HepG2 (cell line): Measurements from ENCODE around the gene DCTN2. TPM values are rescaled to one million over a fixed set of nuclear protein-coding genes. Genes with fewer than 3 reads are reported as not detected.

ENCODE experiments used
- ATAC-seq: fragments of 200-7000 bp; cut with Tn5 transposase; 3 replicates; pipeline ENCODE4 v1.9.1; 2020; ENCODE audit warnings: mild to moderate bottlenecking, moderate library complexity
- BruUV-seq: library from RNA; stranded (reverse); fragments of 400-500 nt; replicated peaks from 2 replicates; lab custom pipeline; 2021; lab: Mats Ljungman, UMichigan
- CTCF ChIA-PET: fragments of 300-600 bp; formaldehyde crosslinking; extraction: SDS; loops from one replicate; lab custom pipeline; 2021; ENCODE audit warnings: low total read pairs, inconsistent platforms, low intra/inter-chr PET ratio; lab: Yijun Ruan, JAX
- POLR2A ChIA-PET: fragments of 350-600 bp; sonication (Branson Sonifier 250); formaldehyde crosslinking; loops from one replicate; lab custom pipeline; 2020; ENCODE audit warnings: antibody characterized with exemption, inconsistent platforms; lab: Yijun Ruan, JAX
- DNase-seq: peaks from one replicate; pipeline ENCODE4 v3.0.0-alpha.2; 2015; ENCODE audit warnings: low spot score
- FAIRE-seq: peaks from 3 replicates; lab custom pipeline; 2011; peaks lifted over from hg19 to GRCh38; lab: Jason Lieb, UNC
- H2AFZ ChIP-seq: one replicate; pipeline ENCODE4 v1.6.1; 2011; ENCODE audit warnings: low read length, inconsistent platforms
- H3K27ac ChIP-seq: fragments of 300-600 bp; 3 replicates; pipeline ENCODE4 v1.8.0; 2011; ENCODE audit warnings: mixed run types, mild to moderate bottlenecking, mixed read lengths, low read length, inconsistent platforms; ENCODE audit not compliant: insufficient read depth; ENCODE audit errors: extremely low read length
- H3K27me3 ChIP-seq, 2 experiments: fragments of 200-600 bp in 1 of 2; 2 replicates in 1 of 2; 3 replicates in 1 of 2; pipeline versions ENCODE4 v1.6.0 to v1.8.0; 2011; ENCODE audit warnings: low read length in 2 of 2, mild to moderate bottlenecking in 2 of 2, moderate library complexity in 2 of 2, inconsistent platforms in 1 of 2; ENCODE audit not compliant: insufficient read depth in 2 of 2, control insufficient read depth in 1 of 2
- H3K36me3 ChIP-seq, 2 experiments: fragments of 200-600 bp in 1 of 2; replicated peaks in 1 of 2; 2 replicates in 1 of 2; 3 replicates in 1 of 2; pipeline versions ENCODE4 v1.5.1 to v1.8.0; 2011; ENCODE audit warnings: low read length in 2 of 2, inconsistent platforms in 1 of 2; ENCODE audit not compliant: insufficient read depth in 2 of 2, control insufficient read depth in 1 of 2
- H3K4me1 ChIP-seq: 2 replicates; pipeline ENCODE4 v1.5.1; 2012; ENCODE audit warnings: low read length, inconsistent platforms; ENCODE audit not compliant: insufficient read depth
- H3K4me2 ChIP-seq: 2 replicates; pipeline ENCODE4 v1.6.0; 2011; ENCODE audit warnings: low read depth, low read length, inconsistent platforms
- H3K4me3 ChIP-seq, 3 experiments: fragments of 200-600 bp in 1 of 3; sonication (generic), shearing (Covaris generic) in 1 of 3; replicated peaks in 1 of 3; 2 replicates each; pipeline ENCODE4 v1.5.1; 2011 to 2016; ENCODE audit warnings: low read length in 3 of 3, inconsistent platforms in 2 of 3, low read depth in 2 of 3, mild to moderate bottlenecking in 2 of 3, control low read depth in 1 of 3, mixed read lengths in 1 of 3; ENCODE audit not compliant: insufficient read depth in 1 of 3
- H3K79me2 ChIP-seq: one replicate; pipeline ENCODE4 v1.6.1; 2011; ENCODE audit warnings: low read length, inconsistent platforms; ENCODE audit not compliant: insufficient read depth
- H3K9ac ChIP-seq: 2 replicates; pipeline ENCODE4 v1.6.0; 2011; ENCODE audit warnings: mild to moderate bottlenecking, low read depth, low read length, inconsistent platforms; ENCODE audit not compliant: insufficient read depth
- H3K9me3 ChIP-seq: 2 replicates; pipeline ENCODE4 v1.5.1; 2012; ENCODE audit warnings: mild to moderate bottlenecking, low read length
- H4K20me1 ChIP-seq: 2 replicates; pipeline ENCODE4 v1.6.0; 2011; ENCODE audit warnings: inconsistent platforms, mild to moderate bottlenecking, low read length, moderate library complexity; ENCODE audit not compliant: insufficient read depth
- CENPX ChIP-seq: sonication (generic); formaldehyde crosslinking; IDR thresholded peaks from 2 replicates; pipeline ENCODE4 v1.9.0; 2021; ENCODE audit warnings: mild to moderate bottlenecking, missing genetic modification reagents, moderate library complexity
- FOXA3 ChIP-seq: IDR thresholded peaks from 2 replicates; pipeline ENCODE4 v1.6.1; 2016; ENCODE audit warnings: missing genetic modification reagents, missing compliant biosample characterization
- HNF1B ChIP-seq: sonication (generic); formaldehyde crosslinking; IDR thresholded peaks from 2 replicates; pipeline ENCODE4 v1.5.1; 2020; ENCODE audit warnings: mild to moderate bottlenecking, moderate library complexity, missing genetic modification reagents
- MEIS1 ChIP-seq: sonication (generic); formaldehyde crosslinking; IDR thresholded peaks from 2 replicates; pipeline ENCODE4 v1.9.0; 2021; ENCODE audit warnings: mild to moderate bottlenecking, missing genetic modification reagents, moderate library complexity, borderline replicate concordance
- SAFB2 ChIP-seq: sonication (generic); formaldehyde crosslinking; IDR thresholded peaks from 2 replicates; pipeline ENCODE4 v1.5.1; 2020; ENCODE audit warnings: missing genetic modification reagents, low read depth, mild to moderate bottlenecking, borderline replicate concordance
- SOX5 ChIP-seq: IDR thresholded peaks from 2 replicates; pipeline ENCODE4 v1.6.1; 2016; ENCODE audit warnings: borderline replicate concordance
- TERF1 ChIP-seq: sonication (generic); formaldehyde crosslinking; IDR thresholded peaks from 2 replicates; pipeline ENCODE4 v1.8.0; 2022; ENCODE audit warnings: mild to moderate bottlenecking, missing genetic modification reagents, moderate library complexity
- ZNF350 ChIP-seq: sonication (generic); formaldehyde crosslinking; IDR thresholded peaks from 2 replicates; pipeline ENCODE4 v1.4.0; 2020; ENCODE audit warnings: mild to moderate bottlenecking, low read depth, missing genetic modification reagents, borderline replicate concordance
- ZNF430 ChIP-seq: sonication (generic); formaldehyde crosslinking; IDR thresholded peaks from 2 replicates; pipeline ENCODE4 v1.9.0; 2021; ENCODE audit warnings: mild to moderate bottlenecking, missing genetic modification reagents
- ZNF546 ChIP-seq: sonication (generic); formaldehyde crosslinking; conservative IDR thresholded peaks from 2 replicates; pipeline ENCODE4 v1.8.1; 2023; ENCODE audit warnings: mild to moderate bottlenecking, missing genetic modification reagents
- ZNF746 ChIP-seq: sonication (generic); formaldehyde crosslinking; IDR thresholded peaks from 2 replicates; pipeline ENCODE4 v1.8.0; 2022; ENCODE audit warnings: mild to moderate bottlenecking, missing genetic modification reagents
- ZNF776 ChIP-seq: sonication (generic); formaldehyde crosslinking; IDR thresholded peaks from 2 replicates; pipeline ENCODE4 v1.4.0; 2020; ENCODE audit warnings: mild to moderate bottlenecking, missing genetic modification reagents
- WGBS: methylation state at CpG from one replicate; pipeline ENCODE4 v1.1.6; 2017; ENCODE audit warnings: low lambda C conversion rate; 5-methylcytosine and 5-hydroxymethylcytosine counted together
- in situ Hi-C: cut with HindIII; loops from 2 replicates; pipeline ENCODE4 v1.10.0; 2017; ENCODE audit warnings: low pct_unique_long_range_greater_than_20kb; ENCODE audit not compliant: extremely low pct_ligation_motif_present
- intact Hi-C: fragments of 100-400 bp; cut with micrococcal nuclease; formaldehyde crosslinking; loops from one replicate; pipeline ENCODE4 v1.10.0; 2022; ENCODE audit not compliant: unreplicated experiment
- polyA plus RNA-seq, 8 experiments: library from polyadenylated mRNA; depleted of rRNA in 3 of 8; stranded (reverse) in 7 of 8; unstranded in 1 of 8; fragments of >200 nt; fragmentation: Illumina TruSeq in 4 of 8; extraction: Trizol in 4 of 8; gene quantifications; 2 replicates each; pipeline versions ENCODE4 v1.2.1 to v1.2.3, GENCODE V29; 2011 to 2016; ENCODE audit warnings: low read depth in 4 of 8, missing spikeins in 1 of 8, mixed read lengths in 1 of 8; ENCODE audit not compliant: insufficient read depth in 1 of 8
- total RNA-seq, 5 experiments: library from RNA; depleted of rRNA; stranded (reverse); fragments of >200 nt; fragmentation: Illumina TruSeq; extraction: Trizol; gene quantifications; 2 replicates each; pipeline ENCODE4 v1.2.3, GENCODE V29; 2016; ENCODE audit warnings: low read depth in 1 of 5

Gene DCTN2
- total and polyA plus RNA-seq, 2 of the 13 experiments (the other 11 are each of a cell fraction or from before 2014, with no cell fraction given): 72.0 to 77.4 TPM

GRCh38 chr12:57584050-57584449 lies 37.1 kb upstream of the DCTN2 start:
- ChIA-PET CTCF (interaction anchor here (1.0 to 3.8 kb wide), 6 partner anchors 34 to 109 kb away, joined by 3 to 53 read pairs (median 5); partner anchors contain the start of genes B4GALNT1, KIF5A and OS9), POLR2A (interaction anchor here (0.9 to 2.6 kb wide), 3 partner anchors 37 to 110 kb away, joined by 3 to 8 read pairs (median 3); partner anchors contain the start of gene OS9)
- Histone ChIP-seq H3K9ac (no peak overlapping the region), H3K4me2 (no peak overlapping the region)
- intact Hi-C loops: loop anchor here (5.0 kb wide), 1 partner anchor 153 kb away; the partner anchor contains the start of gene AGAP2
- FAIRE-seq: no peak
- no peak for TF ChIP-seq TERF1 (CRISPR knock-in tag)
- TF ChIP-seq CENPX (CRISPR knock-in tag): no peak
- no peak for TF ChIP-seq ZNF746
- TF ChIP-seq ZNF430 (CRISPR knock-in tag): no peak
- no peak for TF ChIP-seq HNF1B (CRISPR knock-in tag)
- no peak for TF ChIP-seq SAFB2 (CRISPR knock-in tag)
- no peak for TF ChIP-seq ZNF350 (CRISPR knock-in tag)
- TF ChIP-seq SOX5: no peak
- no peak for TF ChIP-seq ZNF546 (CRISPR knock-in tag)
- TF ChIP-seq MEIS1 (CRISPR knock-in tag): no peak
- TF ChIP-seq FOXA3 (CRISPR knock-in tag): no peak
- TF ChIP-seq ZNF776: no peak
- TF ChIP-seq, all 625 proteins: peak for 0
- no peak overlapping the region for H3K27ac ChIP-seq
- DNase-seq (no peak), ATAC-seq (no peak)
- peaks cover 35% of the 10 kb centered on the region for H3K4me1 ChIP-seq
- no peak overlapping the region for H2AFZ ChIP-seq
- peaks cover 3 to 25% of the 10 kb centered on the region in 2 experiments for H3K36me3 ChIP-seq
- no peaks in the 10 kb centered on the region for H3K9me3 ChIP-seq
- 97% methylated on average over 2 of the region's 2 CpGs for WGBS
- in situ Hi-C loops: loop anchor here (5.0 kb wide), 1 partner anchor 38 kb away; no protein-coding TSS in a partner anchor
- H3K79me2 ChIP-seq: no peaks in the 10 kb centered on the region
- no peak overlapping the region for H3K4me3 ChIP-seq
- no peaks in the 10 kb centered on the region for H3K27me3 ChIP-seq
- no peaks in the 10 kb centered on the region for H4K20me1 ChIP-seq
- no TSS peak for BruUV-seq
